Measurements from ENCODE around the gene MASP1.
"Not testable (repeated sequence)": the region's sequence is repeated elsewhere in the genome, so short reads cannot be mapped to it uniquely, and the experiment has no call there.

MASP1 gene

DNA sequence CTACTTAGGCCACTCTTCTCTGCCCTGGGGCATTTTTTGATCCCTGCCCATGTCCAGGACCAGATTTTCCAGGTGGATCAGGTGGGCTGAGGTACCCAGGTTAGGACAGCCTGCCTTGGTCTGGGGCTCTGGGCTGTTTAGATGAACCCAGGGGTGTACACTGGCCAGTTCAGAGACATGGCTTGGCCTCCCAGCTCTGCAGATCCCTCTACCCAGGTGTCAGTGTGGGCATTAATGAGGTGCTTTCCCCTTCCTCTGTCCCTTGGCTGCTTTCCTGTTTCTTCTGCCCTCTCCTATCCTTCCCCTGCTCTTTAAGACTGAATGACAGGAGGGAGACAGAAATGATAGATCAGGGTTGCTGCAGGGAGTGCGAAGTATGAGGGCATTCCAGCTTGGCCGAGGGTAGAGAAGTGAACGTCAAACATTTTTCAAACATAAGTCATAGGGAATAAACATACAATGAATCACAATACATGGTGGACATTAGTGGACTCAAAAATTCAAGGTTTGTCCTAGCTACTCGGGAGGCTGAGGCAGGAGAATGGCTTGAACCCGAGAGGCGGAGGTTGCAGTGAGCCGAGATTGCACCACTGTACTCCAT is 63.8 kb downstream of the MASP1 start:
- DNase-seq (ENCODE audit: low read depth, low spot score), result no peak

DNA sequence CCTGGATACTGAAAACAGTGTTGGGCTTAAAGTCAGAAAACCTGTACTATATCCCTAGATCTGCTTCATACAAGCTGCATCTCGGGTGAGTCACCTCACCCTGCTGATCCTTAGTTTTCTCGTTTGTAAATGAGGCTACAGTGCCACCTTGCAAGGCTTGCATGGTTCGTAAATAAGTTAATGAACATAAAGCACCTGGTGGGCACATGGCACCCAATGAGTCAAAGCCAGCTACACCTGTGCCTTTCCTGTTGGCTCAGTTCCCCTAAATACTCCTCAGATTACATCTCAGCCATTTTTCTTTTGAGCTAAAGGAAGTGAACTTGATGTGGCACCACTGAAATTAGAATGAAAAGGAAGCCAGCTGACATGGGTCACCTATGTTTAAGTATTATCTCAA is 67.7 kb downstream of the MASP1 start:
- no peak for DNase-seq (ENCODE audit: low read depth, low spot score)

DNA sequence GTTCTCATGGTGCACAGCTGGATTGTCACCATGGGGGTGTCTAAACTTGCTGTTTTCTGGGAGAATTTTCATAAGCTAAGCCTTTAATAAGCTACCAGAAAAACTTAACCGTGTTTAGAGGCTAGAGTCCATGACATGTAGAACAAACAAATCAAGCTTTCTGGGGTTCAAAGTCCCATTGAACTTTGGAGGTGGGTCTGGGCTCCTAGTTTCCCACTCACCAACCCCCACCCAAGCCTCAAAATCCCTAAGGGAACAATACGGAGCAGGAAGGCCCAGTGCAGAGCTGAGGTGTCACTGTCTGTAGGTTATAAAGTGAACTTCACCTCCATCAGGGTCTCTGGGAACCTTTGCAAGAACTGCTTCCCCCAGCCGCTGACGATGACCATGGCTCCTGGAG is 68.7 kb downstream of the MASP1 start:
- no peak for DNase-seq (ENCODE audit: low read depth, low spot score)

DNA sequence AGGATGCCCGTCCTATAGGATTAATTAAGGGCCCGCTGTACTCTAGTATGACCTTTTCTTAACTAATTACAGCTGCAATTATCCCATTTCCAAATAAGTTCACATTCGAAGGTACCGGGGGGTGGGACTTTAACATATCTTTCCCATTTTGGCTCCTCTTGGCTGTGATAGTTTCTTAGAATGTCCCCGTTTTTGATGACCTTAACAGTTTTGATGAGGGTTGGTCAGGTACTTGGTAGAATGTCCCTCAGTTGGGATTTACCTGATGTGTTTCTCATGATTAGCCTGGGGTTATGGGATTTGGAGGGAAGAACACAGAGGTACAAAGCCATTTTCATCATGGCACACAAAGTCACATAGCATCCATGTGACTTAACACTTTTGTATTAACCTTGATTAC is 76.1 kb downstream of the MASP1 start:
- DNase-seq (ENCODE audit: low read depth, low spot score), result no peak

DNA sequence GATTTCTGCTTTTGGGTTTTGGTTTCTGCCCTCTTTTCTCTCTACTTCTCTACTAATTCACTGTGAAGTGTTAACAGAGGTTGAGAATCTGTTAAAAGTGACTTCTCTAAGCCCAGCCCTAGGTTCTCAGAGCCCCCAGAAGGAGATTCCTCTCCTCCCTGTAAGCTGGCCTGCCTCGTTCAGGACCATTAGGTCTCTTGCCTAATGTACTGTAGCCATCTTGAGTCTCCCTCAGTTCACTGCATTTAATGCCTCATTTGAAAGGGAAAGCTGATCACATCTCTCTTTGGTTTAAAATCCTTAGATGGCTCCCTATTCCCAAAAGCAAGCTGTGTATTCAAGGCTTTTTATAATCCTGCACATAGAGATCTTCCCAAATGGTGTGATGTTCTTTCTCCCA is 77.9 kb downstream of the MASP1 start:
- DNase-seq (ENCODE audit: low read depth, low spot score), result no peak

DNA sequence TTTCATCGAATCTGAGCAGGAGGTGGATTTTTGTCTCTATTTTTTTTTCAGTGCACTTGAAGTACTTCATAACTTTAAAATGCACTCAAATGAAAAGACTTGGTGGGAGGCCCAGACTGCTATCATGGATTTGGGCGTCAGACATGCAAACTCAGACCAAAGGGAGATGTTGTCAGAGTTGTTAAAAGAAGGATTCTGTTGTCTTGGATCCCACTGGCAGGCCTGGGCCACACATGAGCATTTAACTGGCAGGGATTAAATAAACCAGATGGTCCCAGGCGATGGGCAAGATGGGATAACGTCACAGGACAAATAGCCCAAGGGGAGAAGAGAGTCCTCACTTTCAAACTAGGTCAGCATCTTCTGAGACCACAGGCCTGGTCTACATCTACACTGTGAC is 78.8 kb downstream of the MASP1 start:
- DNase-seq (ENCODE audit: low read depth, low spot score), result no peak

DNA sequence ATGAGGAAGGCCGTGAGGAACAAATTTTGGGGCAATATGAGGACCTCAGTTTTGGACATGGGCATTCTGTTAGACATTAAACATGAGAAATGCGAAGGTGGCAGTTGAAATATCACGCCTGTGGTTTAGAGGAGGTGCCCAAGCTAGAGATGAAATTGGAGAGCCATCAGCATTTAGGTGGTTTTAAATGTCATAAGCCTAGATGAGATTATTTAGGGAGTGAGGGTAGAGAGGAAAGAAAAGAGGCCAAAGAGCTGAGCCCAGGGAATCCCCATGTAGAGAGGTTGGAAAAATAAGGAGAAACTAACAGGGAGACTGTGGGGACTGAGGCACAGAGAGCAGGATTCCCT is 79.4 kb downstream of the MASP1 start:
- DNase-seq (ENCODE audit: low read depth, low spot score), result no peak

DNA sequence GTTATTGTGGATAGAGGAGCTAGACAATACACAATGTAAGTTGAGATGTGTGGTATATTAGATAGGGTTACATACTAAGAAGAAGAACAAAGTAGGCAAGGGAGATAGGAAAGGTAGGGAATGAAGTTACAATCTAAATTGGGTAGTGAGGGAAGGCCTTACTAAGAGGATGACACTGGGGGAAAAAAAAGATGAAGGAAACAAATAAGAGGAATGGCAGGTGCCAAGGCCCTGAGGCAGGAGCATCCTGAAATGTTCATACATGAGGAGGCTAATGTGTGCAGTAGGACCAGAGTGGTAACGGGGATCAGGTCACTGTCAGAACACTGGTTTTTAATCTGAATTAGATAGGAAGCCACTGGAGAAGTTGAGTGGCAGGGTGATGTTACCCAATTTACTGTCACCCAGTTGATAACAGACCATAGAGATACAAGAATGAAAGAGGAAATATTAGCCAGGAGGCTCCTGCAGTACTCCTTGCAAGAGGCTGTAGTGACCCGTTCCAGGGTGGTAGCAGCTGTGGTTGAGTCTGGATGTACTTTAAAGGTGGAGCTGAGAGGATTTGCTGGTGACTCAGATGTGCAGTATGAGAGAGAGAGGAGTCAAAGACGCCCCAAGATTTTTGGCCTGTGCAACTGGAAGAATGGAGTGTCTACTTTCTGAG is 79.9 kb downstream of the MASP1 start:
- DNase-seq (ENCODE audit: low read depth, low spot score), result no peak

DNA sequence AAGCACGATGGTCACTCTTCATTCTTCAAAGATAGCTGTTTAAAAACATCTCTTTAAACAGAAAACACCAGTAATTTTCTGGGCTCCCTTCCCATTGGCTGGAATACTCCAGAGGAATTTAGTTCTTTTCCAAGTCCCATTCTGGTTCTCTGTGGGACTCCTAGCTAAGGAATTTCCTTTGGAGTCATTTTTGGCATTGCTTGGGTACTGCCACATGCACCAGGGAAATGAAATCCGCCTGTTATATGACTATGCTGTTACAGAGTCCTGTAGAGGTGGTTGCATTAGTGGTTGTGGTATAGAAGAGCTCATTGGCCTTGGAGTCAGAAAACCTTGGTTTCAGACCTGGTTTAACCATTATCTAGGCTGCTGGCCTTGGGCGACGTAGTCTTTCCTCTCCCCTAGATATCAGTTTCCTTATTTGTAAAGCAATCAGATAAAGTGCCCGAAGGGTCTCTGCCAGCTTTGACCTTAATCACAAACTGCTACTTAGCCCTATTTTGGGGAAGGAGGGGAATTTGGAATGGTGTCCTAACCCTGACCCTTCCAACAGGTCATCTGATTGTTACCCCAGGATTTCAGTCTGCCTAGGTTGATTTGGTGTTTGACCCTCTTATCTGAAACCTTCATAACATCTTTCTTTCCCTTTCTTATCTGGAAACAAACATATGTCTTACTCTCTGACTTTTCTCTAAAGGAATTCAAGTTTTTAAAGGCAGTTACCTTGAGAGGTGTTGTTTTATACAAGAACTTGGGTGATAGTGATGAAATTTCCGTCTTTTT is 80.8 kb downstream of the MASP1 start:
- DNase-seq (ENCODE audit: low read depth, low spot score), result no peak

DNA sequence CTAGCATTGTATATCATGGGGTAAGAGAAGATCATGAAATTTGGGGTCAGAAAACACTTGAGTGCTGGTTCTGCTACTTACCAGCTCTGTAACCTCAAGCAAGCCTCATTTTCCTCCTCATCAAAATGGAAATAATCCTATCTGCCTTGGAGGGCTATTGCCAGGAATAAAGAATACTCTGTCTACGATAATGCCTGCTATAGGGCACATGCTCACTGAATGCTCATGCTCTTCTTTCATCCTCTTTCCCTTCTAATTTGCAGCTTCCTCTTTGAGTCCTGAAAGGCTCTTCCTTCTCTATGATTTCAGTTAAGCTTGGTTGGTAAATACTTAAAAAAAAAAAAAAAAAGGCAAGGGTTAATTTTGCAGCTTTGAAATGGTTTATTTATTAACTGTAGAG is 81.4 kb downstream of the MASP1 start:
- DNase-seq (ENCODE audit: low read depth, low spot score), result no peak

DNA sequence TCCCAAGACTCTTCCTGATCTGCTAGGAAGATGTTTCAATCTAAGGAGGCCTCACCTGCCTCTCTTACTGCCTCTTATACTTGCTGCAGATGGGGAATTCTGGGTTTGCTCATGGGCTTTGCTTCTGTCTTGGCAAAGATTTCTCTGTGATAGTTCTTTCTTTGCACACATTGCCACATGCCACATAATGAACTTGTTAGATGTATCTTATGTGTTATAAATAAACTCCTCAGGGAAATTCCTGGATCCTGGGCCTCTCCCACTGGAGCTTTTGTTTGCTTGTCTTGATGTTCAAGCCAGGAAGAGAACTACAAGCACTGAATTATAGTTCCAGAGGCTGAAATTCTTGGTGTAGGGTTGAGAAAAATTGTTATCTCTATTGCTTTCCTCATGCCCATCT is 82.0 kb downstream of the MASP1 start:
- no peak for DNase-seq (ENCODE audit: low read depth, low spot score)

DNA sequence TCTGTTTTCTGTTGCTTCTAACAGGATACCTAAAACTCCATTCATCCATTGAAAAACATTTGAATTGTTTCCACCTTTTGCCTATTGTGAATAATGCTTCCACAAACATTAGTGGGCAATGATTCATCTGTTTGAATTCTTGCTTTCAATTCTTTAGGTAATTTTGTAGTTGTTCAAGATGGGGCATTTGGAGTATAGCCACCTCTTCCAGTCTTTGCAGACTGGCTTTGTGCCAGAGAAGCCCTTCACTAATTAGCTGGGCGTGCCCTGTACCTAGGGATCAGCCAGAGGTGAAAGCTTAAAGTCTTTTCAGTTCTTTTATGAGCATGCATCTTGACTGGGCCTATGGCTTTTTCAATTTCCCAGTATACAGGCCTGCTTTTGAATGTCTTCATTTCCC is 83.4 kb downstream of the MASP1 start:
- no peak for DNase-seq (ENCODE audit: low read depth, low spot score)

DNA sequence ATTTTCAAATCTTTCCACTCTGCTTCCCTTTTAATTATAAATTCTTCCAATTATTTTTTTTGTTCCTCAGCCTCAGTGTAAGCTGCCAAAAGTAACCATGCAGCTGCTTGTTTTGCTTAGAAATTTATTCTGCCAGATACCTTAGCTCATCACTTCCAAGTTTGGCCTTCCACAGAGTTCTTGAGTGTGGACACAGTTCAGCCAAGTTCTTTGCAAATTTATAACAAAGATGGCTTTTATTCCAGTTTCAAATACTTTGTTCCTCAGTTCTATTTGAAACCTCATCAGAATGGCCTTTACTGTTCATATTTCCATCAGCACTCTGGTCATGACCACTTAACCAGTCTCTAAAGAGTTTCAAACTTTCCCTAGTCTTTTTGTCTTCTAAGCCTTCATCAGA is 83.9 kb downstream of the MASP1 start:
- no peak for DNase-seq (ENCODE audit: low read depth, low spot score)

DNA sequence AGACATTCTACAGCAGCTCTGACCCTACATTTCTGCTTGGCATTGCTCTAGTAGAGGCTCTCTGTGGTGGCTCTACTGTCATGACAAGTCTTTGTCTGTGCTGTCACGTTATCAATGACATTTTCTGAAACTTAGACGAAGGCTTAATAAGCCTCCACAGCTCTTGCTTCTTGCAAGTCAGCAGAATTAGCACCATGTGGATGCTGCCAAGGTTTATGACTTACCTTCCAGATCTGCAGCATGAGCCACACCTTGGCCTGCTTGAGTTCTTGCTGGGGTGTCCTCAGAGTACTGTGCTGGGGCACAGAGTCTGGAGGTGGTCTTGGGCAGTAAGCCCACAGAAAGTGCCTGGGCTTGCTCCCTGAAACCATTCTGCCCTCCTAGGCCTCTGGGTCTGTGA is 84.5 kb downstream of the MASP1 start:
- DNase-seq (ENCODE audit: low read depth, low spot score), result no peak

DNA sequence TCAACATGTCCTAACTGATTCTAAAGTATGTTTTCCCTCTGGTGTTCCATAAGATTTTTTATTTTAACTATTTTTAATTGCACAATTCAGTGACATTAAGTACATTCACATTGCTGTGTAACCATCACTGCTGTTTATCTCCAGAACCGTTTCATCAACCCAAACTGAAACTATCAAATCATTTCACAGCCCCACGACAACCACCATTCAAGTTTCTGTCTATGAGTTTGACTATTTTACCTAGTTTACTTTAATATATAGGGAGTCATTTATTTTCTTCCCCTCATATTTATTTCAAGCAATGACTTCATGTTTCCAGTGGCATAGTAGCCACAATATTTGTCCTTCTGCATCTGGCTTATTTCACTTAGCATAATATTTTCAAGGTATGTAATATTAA is 85.9 kb downstream of the MASP1 start:
- DNase-seq (ENCODE audit: low read depth, low spot score), result no peak

DNA sequence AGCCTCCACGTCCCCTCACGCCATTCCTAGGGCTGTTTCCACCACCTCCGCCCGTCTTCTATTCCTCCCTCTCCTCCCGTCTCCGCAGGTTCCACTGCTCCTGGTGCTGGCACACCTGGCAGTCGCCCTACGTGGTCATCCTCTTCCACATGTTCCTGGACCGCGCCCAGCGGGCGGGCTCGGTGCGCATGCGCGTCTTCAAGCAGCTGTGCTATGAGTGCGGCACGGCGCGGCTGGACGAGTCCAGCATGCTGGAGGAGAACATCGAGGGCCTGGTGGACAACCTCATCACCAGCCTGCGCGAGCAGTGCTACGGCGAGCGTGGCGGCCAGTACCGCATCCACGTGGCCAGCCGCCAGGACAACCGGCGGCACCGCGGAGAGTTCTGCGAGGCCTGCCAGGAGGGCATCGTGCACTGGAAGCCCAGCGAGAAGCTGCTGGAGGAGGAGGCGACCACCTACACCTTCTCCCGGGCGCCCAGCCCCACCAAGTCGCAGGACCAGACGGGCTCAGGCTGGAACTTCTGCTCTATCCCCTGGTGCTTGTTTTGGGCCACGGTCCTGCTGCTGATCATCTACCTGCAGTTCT is 92.0 kb downstream of the MASP1 start:
- not testable (repeated sequence) for DNase-seq (ENCODE audit: low read depth, low spot score)

DNA sequence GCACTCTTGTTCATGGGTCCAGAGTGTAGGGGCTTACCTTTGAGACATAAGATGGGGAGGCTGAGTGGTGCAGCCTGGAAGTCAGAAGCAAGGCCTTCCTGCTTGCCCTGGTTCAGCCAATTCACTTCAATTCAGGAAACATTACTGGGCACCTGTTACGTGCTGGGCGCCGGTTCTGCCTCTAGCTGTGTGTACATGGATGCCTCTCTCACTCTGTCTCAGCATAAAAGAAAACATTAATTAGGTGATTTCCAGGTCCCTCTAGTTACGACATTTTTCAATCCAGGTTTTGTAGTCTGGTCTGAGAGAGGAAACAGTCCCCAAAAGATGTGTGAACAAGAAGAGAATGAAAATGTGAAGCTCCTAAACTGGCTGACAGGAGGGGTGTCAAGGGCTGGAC is 93.0 kb downstream of the MASP1 start:
- DNase-seq (ENCODE audit: low read depth, low spot score), result no peak

DNA sequence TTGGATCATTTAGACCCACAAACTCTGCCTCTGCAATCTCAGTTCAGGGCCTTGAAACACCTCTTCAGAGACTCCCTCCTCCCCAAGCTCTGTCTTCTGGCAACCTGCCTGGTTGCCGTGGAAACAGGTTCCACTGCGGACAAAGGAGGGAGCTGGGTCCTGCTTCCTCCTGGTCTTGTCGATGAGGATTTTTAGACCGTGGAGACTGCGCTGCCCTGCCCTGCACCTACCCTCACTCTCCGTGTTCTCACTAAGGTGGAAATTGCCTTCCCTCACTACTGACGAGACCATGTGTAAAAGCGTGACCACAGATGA is 94.2 kb downstream of the MASP1 start, which contains the start of gene RTP1:
RTP1 (plus strand) TSS at position 152 of the 315 bp plus-strand sequence; CDS start at position 182, 30 bp downstream.
- no peak for DNase-seq (ENCODE audit: low read depth, low spot score)

DNA sequence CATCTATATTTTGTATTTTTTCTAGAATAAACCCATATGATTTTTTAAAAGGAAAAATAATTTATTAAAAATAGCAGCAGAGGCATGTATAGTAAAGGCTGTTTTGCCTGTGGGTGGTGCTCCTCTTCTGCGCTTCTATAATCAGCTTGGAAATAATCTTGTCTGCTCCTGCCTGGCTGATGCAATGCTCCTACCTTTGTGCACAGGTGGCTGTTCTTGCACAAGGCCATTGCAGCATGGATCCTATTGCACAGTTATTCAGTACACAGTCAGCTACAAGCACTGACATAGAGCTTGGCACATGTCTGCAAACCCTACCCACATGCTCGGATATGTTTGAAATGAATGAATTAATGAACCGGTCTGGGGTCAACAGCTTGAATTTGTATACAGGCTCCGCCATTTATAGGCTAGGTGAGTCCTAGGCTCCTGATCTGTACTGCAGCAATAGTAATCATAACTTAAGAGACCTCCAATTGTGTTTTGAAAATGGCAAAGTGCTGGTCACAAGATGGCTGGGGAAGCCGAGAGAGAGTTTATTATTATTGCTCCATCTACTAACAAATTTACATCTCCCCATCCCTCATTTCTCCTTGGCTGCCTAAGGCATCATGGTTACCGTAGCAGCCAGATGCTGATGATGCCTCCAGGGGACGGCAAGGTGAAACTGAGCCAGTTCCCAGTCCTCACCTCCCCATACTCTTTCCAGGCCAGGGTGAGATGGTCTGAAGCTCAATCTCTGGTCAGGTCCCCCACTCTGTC is 94.8 kb downstream of the MASP1 start:
- no peak for DNase-seq (ENCODE audit: low read depth, low spot score)

DNA sequence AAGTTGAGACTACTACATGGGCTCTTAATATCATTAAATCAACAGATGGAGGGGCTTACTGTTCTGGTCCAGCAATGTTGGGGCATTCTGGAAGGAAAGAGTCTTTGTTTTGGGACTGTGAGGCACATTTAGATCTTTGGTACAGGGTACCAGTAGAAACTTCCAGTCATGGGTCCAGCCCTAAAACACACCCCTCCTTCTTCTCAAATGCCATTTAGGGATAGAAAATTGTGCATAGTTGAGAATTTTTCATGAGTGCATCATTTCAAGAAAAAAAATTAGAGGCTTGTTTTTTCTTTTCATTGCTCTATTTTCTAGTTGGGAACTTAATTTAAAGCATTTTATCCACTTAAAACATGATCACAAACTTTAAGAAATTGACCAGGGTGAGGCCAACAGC is 98.4 kb downstream of the MASP1 start:
- no peak for DNase-seq (ENCODE audit: low read depth, low spot score)

DNA sequence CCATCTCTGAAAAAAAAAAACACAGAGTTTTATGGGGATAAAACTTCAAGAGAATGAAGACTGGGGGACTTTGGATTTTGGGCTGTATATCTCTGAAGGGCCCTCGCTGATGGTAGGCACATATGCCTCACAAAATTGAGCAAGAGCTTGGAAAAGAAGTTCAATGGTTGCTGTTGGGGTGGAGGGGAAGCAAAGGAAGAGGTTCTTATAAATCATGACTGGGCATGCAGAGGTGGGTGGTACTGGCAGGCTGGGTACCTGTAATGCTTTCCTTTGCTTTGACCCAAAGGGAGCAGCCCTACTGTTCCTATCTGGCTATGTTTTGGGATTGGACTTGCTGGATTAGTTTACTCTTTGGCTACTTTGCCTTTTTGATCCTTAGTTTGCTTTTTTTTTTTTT is 100.3 kb downstream of the MASP1 start:
- DNase-seq (ENCODE audit: low read depth, low spot score), result no peak

DNA sequence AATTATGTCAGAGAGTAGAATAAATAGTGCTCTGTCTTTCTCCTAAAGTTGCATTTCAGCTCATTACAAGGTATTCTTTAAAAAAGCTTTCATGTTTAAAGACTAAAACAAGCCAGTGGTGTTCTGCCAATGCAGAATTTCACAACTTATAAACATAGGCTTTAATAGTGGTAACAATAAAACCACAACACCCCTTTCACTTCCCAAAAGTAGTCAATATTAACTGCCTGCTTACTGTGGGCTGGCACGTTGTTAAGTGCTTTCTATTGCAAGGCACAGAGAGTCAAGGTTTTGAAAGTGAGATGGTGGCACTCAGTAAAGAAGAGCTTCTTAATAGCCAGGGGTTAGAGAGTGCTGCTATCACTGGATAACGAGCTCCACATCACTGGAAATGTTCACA is 102.6 kb downstream of the MASP1 start:
- no peak for DNase-seq (ENCODE audit: low read depth, low spot score)

Data from smooth muscle cell of the brain vasculature (primary cell).